ENCODE measurements around the gene PDE6G. TPM values are rescaled to one million over a fixed set of nuclear protein-coding genes. Genes with fewer than 3 reads are reported as not detected.

PDE6G gene
- total and polyA plus RNA-seq, 11 donors = 0.67 to 2.3 (median 1.1) TPM; not detected in 7

GRCh38 chr17:81608082-81608481, 48.3 kb downstream of the PDE6G start:
- 96 to 100% (median 98%) methylated on average over 4 of the region's 4 CpGs for WGBS, 4 donors
- DNase-seq (no peak), ATAC-seq (no peak)
- Histone ChIP-seq H3K4me3 (no peak overlapping the region), H3K4me1 (peaks cover 0 to 26% (median 6%) of the 10 kb centered on the region in 12 donors), H3K36me3 (peaks cover 0 to 97% (median 94%) of the 10 kb centered on the region in 9 donors), H3K9me3 (no peaks in the 10 kb centered on the region), H3K27me3 (no peaks in the 10 kb centered on the region), H3K27ac (peak overlapping the region in 1 of 12 donors; percentile 73)
- no peak for TF ChIP-seq CTCF (IDR thresholded peaks at IDR 0.05)
- TF ChIP-seq POLR2A (IDR thresholded peaks at IDR 0.05) = no peak
- intact Hi-C loops (cut with DNase I) = loop anchor here in 2 of 10 donors (10.0 kb wide), 2 partner anchors 93 to 353 kb away; partner anchors contain the start of gene ACTG1 (in 1 of the 2)

- Histone ChIP-seq H3K9me3 (no peaks in the 10 kb centered on the region), H3K27ac (no peak overlapping the region), H3K36me3 (peaks cover 0 to 96% (median 92%) of the 10 kb centered on the region in 9 donors), H3K4me1 (peaks cover 0 to 21% (median 3%) of the 10 kb centered on the region in 12 donors), H3K4me3 (no peak overlapping the region), H3K27me3 (no peaks in the 10 kb centered on the region)
- ATAC-seq = no peak
- no peak for DNase-seq
- intact Hi-C loops (cut with DNase I) = loop anchor here in 2 of 10 donors (10.0 kb wide), 2 partner anchors 93 to 353 kb away; partner anchors contain the start of gene ACTG1 (in 1 of the 2)
- TF ChIP-seq CTCF (IDR thresholded peaks at IDR 0.05) (no peak), POLR2A (IDR thresholded peaks at IDR 0.05) (no peak)
- 71 to 80% (median 73%) methylated on average over 6 of the region's 6 CpGs for WGBS, 4 donors
Measured at GRCh38 chr17:81607431-81607830, 48.9 kb downstream of the PDE6G start.

GRCh38 chr17:81603846-81604610, 52.3 kb downstream of the PDE6G start:
- no peak for TF ChIP-seq POLR2A (IDR thresholded peaks at IDR 0.05)
- peaks cover 0 to 99% (median 88%) of the 10 kb centered on the region in 9 donors for H3K36me3 ChIP-seq
- no peaks in the 10 kb centered on the region for H3K27me3 ChIP-seq
- DNase-seq = no peak
- peaks cover 0 to 21% (median 6%) of the 10 kb centered on the region in 12 donors for H3K4me1 ChIP-seq
- 70 to 89% (median 73%) methylated on average over 11 of the region's 11 CpGs for WGBS, 4 donors
- no peaks in the 10 kb centered on the region for H3K9me3 ChIP-seq
- H3K27ac ChIP-seq = no peak overlapping the region
- H3K4me3 ChIP-seq = no peak overlapping the region
- no peak for ATAC-seq
- intact Hi-C loops (cut with DNase I) = loop anchor here (5.0 to 10.0 kb wide), 9 partner anchors 42 to 462 kb away; partner anchors contain the start of genes ACTG1 (in 1 of the 10) and FAAP100 (in 1 of the 10)

- TF ChIP-seq CTCF (IDR thresholded peaks at IDR 0.05) = peak; percentile 75 to 90 (median 84)
- no peak for TF ChIP-seq POLR2A (IDR thresholded peaks at IDR 0.05)
- H3K4me1 ChIP-seq = peaks cover 0 to 21% (median 8%) of the 10 kb centered on the region in 12 donors
- ATAC-seq (peak; percentile 35 to 85 (median 84)), DNase-seq (no peak)
- peaks cover 2 to 99% (median 89%) of the 10 kb centered on the region in 9 donors for H3K36me3 ChIP-seq
- H3K9me3 ChIP-seq = no peaks in the 10 kb centered on the region
- no peaks in the 10 kb centered on the region for H3K27me3 ChIP-seq
- no peak overlapping the region for H3K27ac ChIP-seq
- H3K4me3 ChIP-seq = no peak overlapping the region
- 35 to 43% (median 36%) methylated on average over 9 of the region's 9 CpGs for WGBS, 4 donors
- intact Hi-C loops (cut with DNase I) = loop anchor here (2.0 to 10.0 kb wide), 11 partner anchors 39 to 459 kb away; partner anchors contain the start of genes ACTG1 (in 1 of the 10) and FAAP100 (in 1 of the 10)
Measured at GRCh38 chr17:81601525-81602120, 54.7 kb downstream of the PDE6G start.

Small RNAs within 50 kb of the gene (microRNA-seq; reads per million reads assigned to microRNA genes)
- gene MIR6786 = 0 to 1.0 (median 0.19) reads per million in 4 donors

Other genes with a start within 250 kb of the PDE6G start
- gene ACTG1, start 143.7 kb downstream of the PDE6G start, total RNA-seq = 1,000 to 10,000 TPM in 2 of 9 donors, 100 to 1,000 TPM in 7; 335 to 1,653 (median 423) TPM
- 1,000 to 10,000 TPM in 1 of 2 donors, 100 to 1,000 TPM in 1; 149 to 1,468 TPM for gene ACTG1, start 143.7 kb downstream of the PDE6G start, polyA plus RNA-seq
- under 1 TPM in 6 of 9 donors, not detected in 3; 0.22 to 0.72 (median 0.45) TPM for gene FSCN2, start 128.2 kb downstream of the PDE6G start, total RNA-seq
- gene FSCN2, start 128.2 kb downstream of the PDE6G start, polyA plus RNA-seq = under 1 TPM; 0.28 to 0.42 TPM
- 10 to 100 TPM; 10.1 to 21.6 (median 13.5) TPM for gene FAAP100, start 104.2 kb downstream of the PDE6G start, total RNA-seq
- gene FAAP100, start 104.2 kb downstream of the PDE6G start, polyA plus RNA-seq = 10 to 100 TPM; 17.0 to 18.7 TPM
- 100 to 1,000 TPM in 3 of 9 donors, 10 to 100 TPM in 6; 92.1 to 133 (median 99.3) TPM for gene NPLOC4, start 19.4 kb downstream of the PDE6G start, total RNA-seq
- gene NPLOC4, start 19.4 kb downstream of the PDE6G start, polyA plus RNA-seq = 10 to 100 TPM; 28.2 to 84.3 TPM
- gene TSPAN10, start 19.3 kb downstream of the PDE6G start, total RNA-seq = under 1 TPM in 4 of 9 donors, not detected in 5; 0.21 to 0.41 (median 0.38) TPM
- under 1 TPM; 0.07 to 0.46 TPM for gene TSPAN10, start 19.3 kb downstream of the PDE6G start, polyA plus RNA-seq
- 10 to 100 TPM; 16.9 to 28.8 (median 21.7) TPM for gene OXLD1, start 10.1 kb upstream of the PDE6G start, total RNA-seq
- gene OXLD1, start 10.1 kb upstream of the PDE6G start, polyA plus RNA-seq = 10 to 100 TPM; 27.0 to 42.9 TPM
- 10 to 100 TPM in 1 of 9 donors, 1 to 10 TPM in 8; 3.5 to 10.1 (median 6.3) TPM for gene CCDC137, start 10.2 kb upstream of the PDE6G start, total RNA-seq
- 10 to 100 TPM in 1 of 2 donors, 1 to 10 TPM in 1; 8.2 to 20.0 TPM for gene CCDC137, start 10.2 kb upstream of the PDE6G start, polyA plus RNA-seq
- gene ARL16, start 27.3 kb upstream of the PDE6G start, total RNA-seq = 10 to 100 TPM; 10.2 to 22.3 (median 13.3) TPM
- 10 to 100 TPM; 22.4 to 23.6 TPM for gene ARL16, start 27.3 kb upstream of the PDE6G start, polyA plus RNA-seq
- 10 to 100 TPM; 37.4 to 90.8 (median 40.3) TPM for gene HGS, start 27.5 kb upstream of the PDE6G start, total RNA-seq
- 10 to 100 TPM; 53.8 to 81.4 TPM for gene HGS, start 27.5 kb upstream of the PDE6G start, polyA plus RNA-seq
- 100 to 1,000 TPM in 8 of 9 donors, 10 to 100 TPM in 1; 98.8 to 182 (median 133) TPM for gene MRPL12, start 46.8 kb upstream of the PDE6G start, total RNA-seq
- 100 to 1,000 TPM; 343 to 525 TPM for gene MRPL12, start 46.8 kb upstream of the PDE6G start, polyA plus RNA-seq
- gene SLC25A10, start 55.7 kb upstream of the PDE6G start, total RNA-seq = 10 to 100 TPM in 2 of 9 donors, 1 to 10 TPM in 7; 7.0 to 13.6 (median 8.2) TPM
- gene SLC25A10, start 55.7 kb upstream of the PDE6G start, polyA plus RNA-seq = 10 to 100 TPM; 10.8 to 17.9 TPM
- gene GCGR, start 147.6 kb upstream of the PDE6G start, total RNA-seq = not detected
- gene GCGR, start 147.6 kb upstream of the PDE6G start, polyA plus RNA-seq = not detected
- gene MCRIP1, start 176.7 kb upstream of the PDE6G start, total RNA-seq = 100 to 1,000 TPM in 5 of 9 donors, 10 to 100 TPM in 4; 74.8 to 134 (median 102) TPM
- gene MCRIP1, start 176.7 kb upstream of the PDE6G start, polyA plus RNA-seq = 100 to 1,000 TPM; 159 to 266 TPM
- gene PPP1R27, start 178.5 kb upstream of the PDE6G start, total RNA-seq = not detected
- gene PPP1R27, start 178.5 kb upstream of the PDE6G start, polyA plus RNA-seq = not detected
- 100 to 1,000 TPM; 280 to 763 (median 374) TPM for gene P4HB, start 204.0 kb upstream of the PDE6G start, total RNA-seq
- gene P4HB, start 204.0 kb upstream of the PDE6G start, polyA plus RNA-seq = 100 to 1,000 TPM; 246 to 584 TPM
- gene ARHGDIA, start 214.8 kb upstream of the PDE6G start, total RNA-seq = 100 to 1,000 TPM in 6 of 9 donors, 10 to 100 TPM in 3; 81.4 to 268 (median 152) TPM
- 100 to 1,000 TPM in 1 of 2 donors, 10 to 100 TPM in 1; 81.7 to 296 TPM for gene ARHGDIA, start 214.8 kb upstream of the PDE6G start, polyA plus RNA-seq
- gene ALYREF, start 235.0 kb upstream of the PDE6G start, total RNA-seq = 10 to 100 TPM; 25.1 to 39.9 (median 32.4) TPM
- 10 to 100 TPM in 1 of 2 donors, 1 to 10 TPM in 1; 9.8 to 50.5 TPM for gene ALYREF, start 235.0 kb upstream of the PDE6G start, polyA plus RNA-seq
- 100 to 1,000 TPM; 118 to 255 (median 143) TPM for gene ANAPC11, start 235.2 kb upstream of the PDE6G start, total RNA-seq
- 100 to 1,000 TPM; 283 to 329 TPM for gene ANAPC11, start 235.2 kb upstream of the PDE6G start, polyA plus RNA-seq
- 1 to 10 TPM in 1 of 9 donors, under 1 TPM in 7, not detected in 1; 0.13 to 1.2 (median 0.50) TPM for gene NPB, start 245.7 kb upstream of the PDE6G start, total RNA-seq
- gene NPB, start 245.7 kb upstream of the PDE6G start, polyA plus RNA-seq = under 1 TPM; 0.29 to 0.61 TPM

Data from heart left ventricle (tissue), 16 donors.